ENCODE data around the gene NEO1.

Gene NEO1

DNA sequence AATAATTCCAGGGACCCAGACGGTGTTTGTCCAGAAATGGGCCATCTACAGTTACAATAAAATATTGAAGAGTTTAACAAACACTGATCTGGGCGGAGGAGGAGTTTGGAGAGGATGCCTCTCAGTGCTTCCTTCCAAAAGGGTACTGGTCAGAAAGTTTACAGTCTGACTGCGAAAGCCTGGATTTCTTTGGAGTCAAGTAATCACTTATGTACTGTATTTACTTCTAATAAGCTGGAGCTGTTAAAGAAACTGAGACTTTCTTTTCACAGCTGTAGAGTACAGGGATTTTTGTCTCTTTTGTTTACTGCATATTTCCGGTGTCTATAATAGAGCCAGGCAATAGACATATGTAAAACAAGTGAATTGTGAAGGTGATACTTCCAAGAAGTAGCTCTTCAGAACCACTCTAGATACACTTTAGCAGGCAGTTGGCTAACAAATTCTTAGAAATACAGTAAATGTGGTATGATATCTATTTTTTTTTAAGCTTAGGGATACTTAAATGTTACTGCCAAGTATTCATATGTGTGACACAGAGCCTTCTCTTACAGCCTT is 22.1 kb upstream of the NEO1 start:
- no peak for DNase-seq

DNA sequence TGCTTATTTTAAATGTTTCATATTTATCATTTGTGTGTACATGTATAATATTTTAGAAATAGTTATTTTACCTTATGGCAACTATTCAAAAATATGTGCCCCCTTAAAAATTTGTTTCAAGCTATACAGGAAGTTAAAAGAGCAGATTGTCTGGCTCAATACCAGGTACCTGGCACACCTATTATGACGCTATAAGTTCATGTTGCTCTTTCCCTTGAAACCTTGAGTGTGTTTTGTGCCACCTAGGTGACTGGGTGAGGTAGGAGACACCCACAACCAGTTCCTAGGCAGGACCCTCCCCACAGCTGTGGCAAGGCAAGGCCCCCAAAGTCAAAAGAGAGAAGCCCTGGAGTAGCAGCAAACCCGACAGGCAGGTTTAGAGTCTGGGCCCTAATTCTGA is 20.6 kb upstream of the NEO1 start:
- no peak for DNase-seq

DNA sequence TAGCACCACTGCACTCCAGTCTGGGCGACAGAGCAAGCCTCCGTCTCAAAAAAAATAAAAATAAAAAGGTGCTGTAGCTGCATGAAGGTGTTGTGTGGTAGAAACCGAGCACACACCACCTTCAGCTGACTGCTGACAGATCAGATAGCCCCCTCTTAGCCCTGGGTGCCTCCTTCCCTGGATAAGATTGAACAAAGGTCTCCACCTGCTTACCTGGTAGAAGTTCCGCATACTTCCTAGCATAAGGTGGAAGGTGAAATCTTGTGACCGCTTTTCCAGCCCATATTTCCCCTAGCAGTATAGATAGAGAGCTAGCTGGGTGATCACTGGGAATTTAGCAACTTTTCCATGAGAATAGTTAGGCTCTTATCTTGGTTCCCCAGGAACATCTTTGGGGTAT is 18.7 kb upstream of the NEO1 start:
- no peak for DNase-seq

DNA sequence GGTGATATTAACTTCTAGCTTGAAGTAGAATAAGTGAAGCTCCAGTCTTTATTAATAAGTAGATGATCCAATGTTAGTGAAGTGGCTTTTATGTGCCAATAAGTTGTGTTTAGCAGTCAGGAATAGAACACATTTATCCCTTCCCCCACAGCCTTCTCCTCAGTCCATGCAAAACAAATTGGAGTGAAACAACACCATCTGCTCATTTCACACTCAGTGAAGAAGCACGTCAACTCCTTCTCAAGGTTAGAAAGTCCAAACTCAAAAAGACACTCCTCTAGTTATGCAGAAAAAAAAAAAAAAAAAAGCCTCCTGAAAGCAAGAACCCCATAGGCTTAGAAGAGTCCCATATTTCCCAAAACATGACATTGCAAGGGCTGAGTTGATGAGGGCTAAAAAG is 18.0 kb upstream of the NEO1 start:
- DNase-seq: no peak

DNA sequence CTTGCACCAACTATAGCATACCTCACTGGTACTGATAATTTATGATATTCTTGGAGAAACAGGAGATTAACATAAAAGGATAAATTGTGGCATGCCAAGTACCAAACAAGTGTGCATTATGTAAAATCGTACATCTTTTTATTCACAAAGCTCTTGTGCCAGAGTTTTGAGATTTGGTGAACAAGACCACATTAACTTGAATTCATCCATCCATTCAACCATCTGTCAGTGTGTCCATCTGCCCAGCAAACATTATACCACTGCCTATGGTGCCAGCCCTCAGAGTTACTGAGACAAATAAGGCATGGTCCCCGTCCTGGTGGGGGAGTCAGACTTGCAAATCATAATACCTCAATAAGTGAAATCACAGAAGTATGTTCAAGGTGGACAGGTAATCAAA is 17.0 kb upstream of the NEO1 start:
- no peak for DNase-seq

DNA sequence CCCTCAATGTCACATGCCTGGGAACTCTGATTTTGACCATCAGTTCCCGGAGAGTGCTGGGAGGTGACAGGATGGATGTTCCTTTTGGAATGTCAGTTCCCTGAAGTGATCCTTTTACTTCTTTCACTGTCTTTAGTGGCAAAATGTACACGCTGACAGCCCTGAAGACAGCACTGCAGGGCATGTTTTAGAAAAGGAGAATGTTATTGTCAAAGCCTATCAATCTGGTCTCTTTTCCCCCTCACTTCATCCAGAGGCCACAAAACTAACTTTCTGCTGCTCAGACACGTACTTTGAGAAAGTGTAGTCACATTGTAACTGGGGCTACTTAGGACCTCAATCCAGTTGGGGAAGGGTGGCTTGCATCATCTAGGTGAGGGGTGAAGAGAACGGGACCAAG is 14.0 kb upstream of the NEO1 start:
- no peak for DNase-seq

DNA sequence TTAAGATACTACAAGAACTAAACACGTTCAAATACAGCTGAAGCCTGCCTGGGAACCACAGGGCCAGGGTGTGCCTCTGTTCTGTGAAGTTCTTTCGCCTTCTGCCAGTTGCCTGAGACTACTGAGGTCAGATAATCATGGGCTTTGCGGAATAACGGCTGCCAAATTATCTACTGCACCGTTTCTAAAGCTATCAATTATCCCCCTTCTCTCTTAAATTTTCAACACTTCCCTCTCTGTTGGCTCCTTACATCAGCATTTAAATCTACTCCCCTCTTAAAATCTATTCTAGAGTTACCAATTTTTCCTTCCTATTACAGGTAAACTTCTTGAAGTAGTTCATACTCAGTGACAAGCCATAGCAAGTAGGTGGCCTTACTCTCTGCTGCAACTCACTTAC is 6.2 kb upstream of the NEO1 start:
- DNase-seq: no peak

DNA sequence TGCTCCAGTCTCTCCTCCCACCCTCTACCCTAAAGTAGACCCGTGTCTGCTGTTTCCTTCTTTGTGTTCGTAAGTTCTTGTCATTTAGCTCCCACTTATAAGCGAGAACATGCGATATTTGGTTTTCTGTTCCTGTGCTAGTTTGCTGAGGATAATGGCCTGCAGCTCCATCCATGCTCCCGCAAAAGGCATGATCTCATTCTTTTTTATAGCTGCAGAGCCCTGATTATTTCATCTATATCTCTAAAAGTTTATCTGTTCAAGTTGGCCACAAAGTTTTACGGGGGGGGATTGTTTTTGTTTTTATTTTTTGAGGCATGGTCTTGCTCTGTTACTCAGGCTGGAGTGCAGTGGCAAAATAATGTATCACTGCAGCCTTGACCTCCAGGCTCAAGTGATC is 4.4 kb upstream of the NEO1 start:
- DNase-seq: no peak

DNA sequence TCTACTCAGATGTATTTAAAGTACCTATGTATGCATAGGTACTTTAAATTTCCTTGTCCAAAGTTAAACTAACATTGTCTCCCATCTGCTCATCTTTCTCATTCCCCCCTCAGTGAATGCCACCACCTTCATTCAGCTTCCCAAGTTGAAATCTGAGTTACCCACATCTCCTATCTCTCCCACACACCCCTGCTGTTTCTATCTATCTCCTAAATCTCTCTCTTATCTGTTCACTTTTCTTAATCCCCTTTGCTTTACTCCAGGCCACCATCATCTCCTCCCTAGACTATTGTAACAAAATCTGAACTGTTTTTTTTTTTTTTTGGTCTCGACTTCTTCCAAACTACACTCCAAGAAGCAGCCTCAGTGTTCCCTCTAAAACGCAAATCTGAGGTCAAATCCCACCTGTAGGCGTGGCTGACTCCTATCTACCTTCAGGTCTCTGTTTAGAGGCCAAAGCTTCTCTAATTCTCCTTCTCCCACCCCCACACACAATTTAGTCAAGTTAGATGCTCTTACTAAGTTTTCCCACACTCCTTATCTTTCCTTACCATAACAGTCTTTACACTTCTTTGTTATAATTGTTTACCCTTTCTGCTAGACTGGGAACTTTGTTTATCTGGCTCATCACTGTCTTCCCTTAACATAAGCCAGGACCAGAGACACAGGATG is 3.5 kb upstream of the NEO1 start:
- no peak for DNase-seq

DNA sequence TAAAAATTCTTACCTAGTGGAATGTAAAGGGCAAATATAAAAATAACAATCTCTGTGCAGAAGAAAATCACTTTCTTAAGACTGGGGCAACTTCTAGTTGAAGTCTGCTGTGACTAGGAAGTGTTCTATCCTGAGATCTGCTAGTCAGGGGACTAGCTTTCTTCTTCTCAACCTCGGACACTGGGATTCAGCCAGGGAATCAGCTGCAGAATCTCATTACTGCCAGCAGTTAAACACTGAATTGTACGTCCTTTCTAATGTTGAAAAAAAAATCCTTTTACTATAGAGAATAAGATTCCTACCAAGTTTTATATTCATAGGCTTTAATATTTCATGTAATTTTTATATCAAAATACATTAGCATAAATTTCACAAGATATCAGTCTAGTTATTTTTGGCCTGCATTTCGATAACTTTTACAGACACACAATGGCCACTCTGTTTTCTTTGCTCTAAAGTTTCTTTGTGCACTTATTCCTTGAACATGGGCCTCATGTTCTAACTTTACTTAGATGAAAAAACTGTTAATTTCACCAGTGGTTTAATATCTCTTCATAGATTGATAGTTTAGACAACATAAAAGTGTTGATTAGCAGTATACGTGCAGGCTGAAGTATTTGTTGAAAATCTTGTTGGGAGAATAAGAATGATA is 2.6 kb upstream of the NEO1 start:
- DNase-seq: no peak

DNA sequence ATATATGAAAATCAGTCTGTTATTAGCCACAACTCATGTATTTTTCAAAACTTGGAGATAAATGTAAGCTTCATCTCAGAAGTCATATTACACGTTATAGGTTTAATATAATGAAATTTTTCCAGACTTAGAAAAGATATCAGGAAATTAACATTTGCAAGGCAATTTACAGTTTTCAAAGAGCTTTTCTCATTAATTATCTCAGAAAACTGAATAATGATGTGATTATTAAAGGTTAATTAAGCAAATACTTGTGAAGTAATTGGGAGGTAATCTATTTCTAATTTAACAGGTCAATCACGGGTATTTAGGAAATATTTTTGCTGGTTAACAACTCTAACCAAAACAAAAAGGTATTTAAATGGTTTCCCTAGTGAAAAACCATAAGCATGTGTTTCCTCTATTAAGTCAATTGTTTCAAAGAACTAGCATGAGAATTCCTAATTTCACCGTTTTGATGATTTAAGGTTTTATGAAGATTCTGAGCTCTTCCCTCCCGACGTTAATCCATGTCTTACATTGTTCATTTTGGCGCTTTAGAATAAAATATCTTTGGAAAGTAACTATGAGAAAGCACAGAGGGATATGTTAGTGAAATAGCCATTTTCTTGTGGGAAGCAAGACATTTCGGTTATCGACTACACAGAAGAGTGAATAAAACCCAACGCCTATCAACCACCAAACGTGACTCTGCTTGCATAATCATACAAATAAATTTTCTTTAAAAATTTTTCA is 1.5 kb upstream of the NEO1 start:
- no peak for DNase-seq

DNA sequence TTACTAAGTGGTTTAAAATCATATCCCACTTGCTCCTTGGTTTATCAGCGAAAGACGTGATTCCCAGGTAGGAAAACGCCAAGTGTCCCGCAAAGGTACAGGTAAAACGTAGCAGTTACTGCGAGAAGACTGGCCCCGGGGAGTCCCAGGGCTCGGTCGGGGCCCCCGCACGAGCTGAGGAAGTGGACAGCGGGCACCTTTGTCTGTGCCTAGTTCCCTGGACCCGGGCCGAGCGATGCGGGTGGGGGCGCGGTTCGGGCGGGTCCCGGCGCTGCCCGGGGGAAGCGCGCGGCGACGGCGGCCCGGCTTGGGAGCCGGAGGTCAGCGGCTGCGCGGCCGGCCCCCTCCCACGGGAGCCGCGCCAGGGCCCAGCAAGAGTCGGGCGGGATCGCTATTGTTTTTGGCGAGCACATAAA is 864 bp upstream of the NEO1 start:
- DNase-seq: no peak

DNA sequence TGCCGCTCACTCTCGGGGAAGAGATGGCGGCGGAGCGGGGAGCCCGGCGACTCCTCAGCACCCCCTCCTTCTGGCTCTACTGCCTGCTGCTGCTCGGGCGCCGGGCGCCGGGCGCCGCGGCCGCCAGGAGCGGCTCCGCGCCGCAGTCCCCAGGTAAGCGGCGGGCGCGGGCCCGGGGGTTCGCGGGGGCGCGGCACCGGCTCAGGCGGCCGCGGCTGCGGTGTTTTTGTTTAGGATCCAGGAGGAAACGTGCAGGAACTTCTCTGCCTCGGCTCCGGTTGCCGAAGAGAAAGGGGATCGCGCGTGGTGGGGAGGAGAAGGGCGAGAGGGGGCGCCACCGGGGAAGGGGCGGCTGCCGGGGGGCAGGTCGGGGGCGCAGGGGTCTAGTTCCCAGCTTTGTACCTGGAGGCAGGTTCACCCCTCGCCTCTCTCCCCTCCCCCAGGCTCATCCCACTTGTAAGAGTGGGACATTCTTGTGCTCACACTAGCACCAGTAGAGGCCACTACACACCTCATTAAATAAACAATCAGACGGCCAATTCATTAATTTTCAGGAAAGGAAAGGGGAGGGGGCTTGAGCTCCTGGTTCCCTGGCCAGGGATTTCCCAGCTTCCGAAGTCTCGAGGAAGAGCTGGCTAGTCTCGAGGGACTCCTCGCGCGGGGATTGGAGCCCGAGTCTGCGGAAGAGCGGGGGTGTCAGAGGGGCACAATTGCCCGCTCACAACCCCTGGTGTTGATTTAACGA is 562 bp downstream of the NEO1 start:
- no peak for DNase-seq

DNA sequence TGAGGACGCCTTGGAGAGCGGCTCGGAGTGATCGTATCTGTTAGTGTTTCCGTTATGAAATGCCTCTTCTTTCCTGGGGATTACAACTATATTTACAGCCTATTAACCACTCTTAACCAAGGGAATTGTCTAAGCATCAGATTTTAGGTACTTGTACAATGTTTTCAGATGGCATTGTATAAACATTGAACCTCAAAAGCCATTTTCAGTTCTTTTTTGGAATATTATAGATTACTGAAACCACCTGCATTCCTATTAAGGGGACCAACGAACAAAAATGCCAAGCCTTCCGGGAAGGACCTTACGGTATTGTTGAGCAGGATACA is 1.1 kb downstream of the NEO1 start:
- DNase-seq: no peak

DNA sequence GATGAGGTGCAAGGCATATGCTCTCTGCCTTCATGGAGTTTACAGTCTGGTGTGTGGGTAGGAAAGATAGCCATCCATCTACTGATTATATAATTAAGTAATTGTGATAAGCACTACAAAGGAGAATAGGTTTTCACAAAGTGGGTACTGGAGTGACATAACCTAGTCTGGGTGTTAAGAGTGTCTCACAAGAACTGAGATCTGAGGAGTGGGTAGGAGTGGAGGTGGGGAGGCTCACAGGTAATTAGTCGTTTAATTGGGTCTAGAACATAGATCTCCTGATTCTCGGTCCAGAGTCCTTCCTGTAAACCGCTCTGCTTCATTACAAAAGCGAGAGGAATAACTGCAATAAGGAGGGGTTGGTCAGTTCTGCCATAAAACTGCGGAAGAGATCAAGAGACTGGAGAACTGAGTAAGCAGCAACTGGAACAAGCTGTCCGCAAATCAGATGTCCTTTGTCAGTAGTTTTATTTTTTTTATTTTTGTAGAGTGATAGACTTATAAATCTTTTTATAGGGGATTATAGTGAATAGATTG is 2.2 kb downstream of the NEO1 start:
- DNase-seq: no peak

DNA sequence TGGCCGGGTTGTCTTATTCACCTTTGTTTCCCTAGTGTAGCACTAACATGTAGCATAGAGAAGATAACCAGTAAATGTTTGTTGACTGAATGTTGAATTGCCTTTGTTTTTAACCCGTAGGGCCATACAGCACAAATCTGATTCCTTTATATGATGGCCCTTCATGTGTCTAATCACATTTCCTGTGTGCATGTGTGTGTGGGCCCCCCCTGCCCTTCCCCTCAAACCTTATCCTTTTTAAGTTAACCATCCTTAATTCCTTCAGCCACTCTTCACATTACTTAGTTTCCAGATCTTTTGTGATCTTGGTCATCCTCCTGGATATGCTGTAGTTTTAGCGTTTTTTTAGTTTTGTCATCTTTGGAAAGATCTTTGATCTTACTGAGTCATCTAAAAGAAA is 4.2 kb downstream of the NEO1 start:
- DNase-seq: no peak

DNA sequence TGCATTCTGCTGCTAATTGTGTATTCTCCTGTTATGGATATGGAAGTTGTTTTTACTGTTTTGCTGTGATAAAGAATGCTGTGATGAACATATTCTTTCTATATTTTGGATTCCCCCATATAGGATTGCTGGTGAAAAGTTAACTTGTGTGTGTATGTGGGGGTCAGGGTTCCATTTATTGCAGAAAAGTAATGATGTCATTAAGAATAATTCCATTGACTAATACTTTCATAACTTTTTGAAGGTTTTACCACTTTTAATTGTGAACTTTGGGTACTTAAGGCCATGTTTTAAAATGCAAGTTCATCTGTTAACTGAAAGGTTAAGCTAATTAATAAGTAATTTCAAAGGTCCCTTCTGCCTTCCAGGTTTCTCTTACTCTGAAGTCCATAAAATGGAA is 6.2 kb downstream of the NEO1 start:
- DNase-seq: no peak

DNA sequence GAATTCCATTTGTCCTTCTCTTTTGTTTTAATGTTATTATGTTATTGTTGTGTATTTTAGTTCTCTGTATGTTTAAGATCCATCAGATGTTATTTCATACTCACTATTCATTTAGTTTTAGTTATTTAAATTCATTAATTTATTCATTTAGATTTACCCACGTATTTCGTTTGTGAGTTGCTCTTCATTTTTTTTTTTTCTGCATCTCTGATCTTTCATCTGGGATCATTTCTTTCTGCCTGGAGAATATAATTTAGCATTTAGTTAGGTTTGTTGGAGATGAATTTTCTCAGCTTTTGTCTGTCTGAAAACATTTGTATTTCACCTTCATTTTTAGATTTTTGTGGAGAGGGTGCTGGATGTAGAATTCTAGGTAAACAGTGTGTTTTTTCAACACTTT is 12.9 kb downstream of the NEO1 start:
- DNase-seq: no peak

DNA sequence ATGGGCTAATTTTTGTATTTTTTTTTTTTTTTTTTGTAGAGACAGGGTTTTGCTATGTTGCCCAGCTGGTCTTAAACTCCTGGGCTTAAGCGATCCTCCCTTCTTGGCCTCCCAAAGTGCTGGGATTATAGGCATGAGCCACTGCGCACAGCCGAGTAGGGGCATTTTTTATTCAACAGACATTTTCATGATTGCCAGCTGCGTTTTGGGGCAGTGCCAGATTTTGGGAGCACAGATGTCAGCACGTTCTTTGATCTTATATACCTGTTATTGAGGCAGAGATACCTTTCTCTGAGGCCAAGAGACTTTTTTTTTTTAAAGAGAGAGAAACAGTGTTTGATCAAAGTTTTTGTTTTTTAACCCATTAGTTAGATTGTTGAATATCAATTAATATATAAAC is 16.8 kb downstream of the NEO1 start:
- DNase-seq: no peak

DNA sequence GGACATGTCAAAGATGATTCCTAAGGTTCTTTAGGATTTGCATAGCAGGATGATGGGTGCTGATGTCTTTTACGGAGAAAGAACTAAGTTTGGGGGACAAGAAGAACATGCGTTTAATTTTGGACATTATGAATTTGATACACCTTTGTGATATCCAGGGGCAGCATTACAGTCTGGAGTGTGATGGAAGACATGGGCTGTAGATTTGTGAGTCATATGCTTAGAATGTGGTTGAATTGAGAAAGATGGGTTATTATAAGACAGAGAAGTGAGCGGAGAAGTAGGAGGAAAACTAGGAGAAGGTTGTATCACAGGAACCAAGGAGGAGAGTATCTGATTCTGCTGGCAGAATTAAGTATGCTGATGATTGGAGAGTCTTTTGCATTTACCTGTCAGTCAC is 20.6 kb downstream of the NEO1 start:
- no peak for DNase-seq

DNA sequence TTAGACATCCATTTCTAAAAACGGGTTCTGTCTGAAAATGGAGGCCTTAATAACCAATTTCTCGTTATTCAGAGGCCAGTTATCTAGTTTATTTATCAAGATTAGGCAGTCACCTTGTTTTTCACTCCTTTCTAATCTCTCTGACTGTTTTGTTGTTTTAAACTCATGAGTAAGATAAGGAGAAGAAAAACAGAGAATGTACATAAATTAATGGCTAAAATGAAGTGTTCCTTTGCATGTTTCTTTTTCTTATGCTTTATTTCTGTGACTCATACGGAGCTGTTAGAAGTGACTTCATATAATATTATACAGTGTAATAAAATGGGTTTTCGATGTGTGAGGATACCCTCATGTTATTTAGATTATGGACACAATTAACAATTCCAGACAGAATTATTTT is 22.0 kb downstream of the NEO1 start:
- no peak for DNase-seq

DNA sequence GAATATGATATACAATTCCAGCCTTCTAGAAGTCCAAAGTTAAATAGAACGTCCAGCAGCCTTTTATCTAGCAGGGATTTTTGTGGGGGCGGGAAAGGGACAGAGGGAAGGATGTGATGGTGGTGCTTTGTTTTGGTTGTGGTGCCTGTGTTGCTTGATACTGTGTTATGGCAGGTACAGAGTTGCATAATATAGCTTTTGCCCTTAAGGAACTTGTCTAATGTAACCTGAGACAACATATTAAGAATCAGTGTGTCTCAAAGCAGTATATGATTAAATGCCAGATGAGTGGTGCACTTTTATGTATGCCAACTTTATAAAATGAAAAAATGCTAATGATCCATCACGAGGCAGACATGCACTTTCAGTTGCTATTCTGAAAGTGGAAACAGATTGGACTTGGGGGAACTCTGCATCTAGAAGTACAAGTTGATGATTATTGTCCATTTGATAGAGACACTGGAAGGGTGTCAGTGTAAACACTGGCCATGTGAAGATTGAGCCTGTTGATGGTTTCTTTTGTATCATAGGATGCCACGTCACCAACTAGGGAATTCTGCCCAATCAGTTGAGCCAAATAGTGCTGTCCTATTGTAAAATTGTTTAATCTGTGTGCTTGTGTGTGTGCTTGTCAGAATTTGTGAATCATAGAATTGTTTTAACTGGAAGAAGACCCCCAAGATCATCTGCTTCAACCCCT is 23.0 kb downstream of the NEO1 start:
- DNase-seq: no peak

DNA sequence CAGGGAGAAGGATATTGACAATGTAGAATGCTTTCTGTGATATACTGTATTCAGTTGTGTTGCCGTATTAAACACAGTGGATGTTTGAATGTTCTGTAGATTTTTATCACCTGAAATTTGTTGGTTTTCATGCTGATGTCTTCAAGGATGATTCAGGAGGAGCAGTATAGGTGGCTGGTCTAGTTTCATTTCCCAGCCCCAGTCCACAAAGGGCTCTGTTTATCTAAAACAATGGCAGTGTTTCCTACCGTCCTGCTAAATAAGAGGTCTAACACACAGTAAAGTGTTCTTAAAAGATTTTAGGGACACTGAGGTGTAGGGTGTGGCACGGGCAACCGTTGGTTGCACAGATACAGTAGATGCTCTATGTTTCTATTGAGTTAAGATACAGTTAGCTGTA is 26.0 kb downstream of the NEO1 start:
- no peak for DNase-seq

Measured in GF-D8 (cell line).